NCI-H1930 (cell line): ENCODE data around the gene FADS6.

Experiments used
- DNase-seq, 2 experiments: peaks; one replicate each; lab custom pipeline; 2025; lab: John Stamatoyannopoulos, UW

The FADS6 gene

GRCh38 chr17:74830861-74831260 lies 62.6 kb downstream of the FADS6 start:
- no peak for DNase-seq

GRCh38 chr17:74827800-74828199 lies 65.6 kb downstream of the FADS6 start:
- DNase-seq = no peak
